GM12801 (cell line): ENCODE data around the gene PRAMEF11.
"Not testable (repeated sequence)": the region's sequence is repeated elsewhere in the genome, so short reads cannot be mapped to it uniquely, and the experiment has no call there.

Source experiments
- CTCF ChIP-seq: IDR thresholded peaks from one replicate; pipeline ENCODE4 v1.5.1; 2011; ENCODE audit warnings: control low read depth; ENCODE audit not compliant: insufficient read length; ENCODE audit errors: extremely low read depth

Gene PRAMEF11

DNA sequence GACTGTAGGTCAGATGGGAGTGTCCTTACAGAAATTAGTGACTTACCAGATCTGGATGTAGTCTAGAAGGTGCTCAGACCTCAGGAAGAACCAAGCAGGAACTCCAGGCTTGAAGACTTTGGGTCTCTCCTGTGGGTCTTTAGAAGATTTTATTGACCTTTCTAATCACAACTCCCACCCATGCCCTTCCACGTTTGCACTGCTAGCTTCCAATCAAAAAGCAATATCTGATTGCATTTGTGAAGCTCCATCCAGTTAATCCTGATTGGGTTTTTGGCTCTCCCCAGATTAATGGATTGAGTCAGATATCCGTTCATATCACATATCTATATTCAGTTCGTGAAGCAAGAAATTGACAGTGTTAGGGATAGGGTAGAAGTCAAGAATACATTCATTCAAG is at the start of gene PRAMEF11:
TSS of gene PRAMEF11 (minus strand) at position 101 of the 400 bp plus-strand sequence. CDS start 2,621 bp downstream, outside the sequence.
- not testable (repeated sequence) for TF ChIP-seq CTCF

DNA sequence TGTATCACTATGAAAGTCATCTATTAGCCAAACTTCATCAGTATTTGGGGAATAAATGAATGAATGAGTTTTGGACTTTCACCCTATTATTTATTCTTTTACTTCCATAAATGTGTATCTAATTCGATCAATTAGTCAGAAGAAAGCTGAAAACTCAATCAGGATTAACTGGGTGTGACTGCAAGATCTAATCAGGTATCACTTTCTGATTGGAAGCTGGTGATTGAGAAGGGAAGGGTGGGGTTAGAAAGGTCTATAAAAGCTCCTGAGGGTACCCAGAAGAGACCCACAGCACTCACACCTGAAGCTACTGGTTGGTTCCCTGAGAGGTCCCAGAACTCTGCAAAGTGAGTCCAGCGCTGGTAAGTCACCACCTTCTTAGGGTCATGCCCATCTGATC is 25.6 kb upstream of the PRAMEF11 start, which contains the start of gene PRAMEF2:
TSS of gene PRAMEF2 (plus strand) at position 301 of the 400 bp plus-strand sequence. CDS start 1,924 bp downstream, outside the sequence.
- TF ChIP-seq CTCF = not testable (repeated sequence)

DNA sequence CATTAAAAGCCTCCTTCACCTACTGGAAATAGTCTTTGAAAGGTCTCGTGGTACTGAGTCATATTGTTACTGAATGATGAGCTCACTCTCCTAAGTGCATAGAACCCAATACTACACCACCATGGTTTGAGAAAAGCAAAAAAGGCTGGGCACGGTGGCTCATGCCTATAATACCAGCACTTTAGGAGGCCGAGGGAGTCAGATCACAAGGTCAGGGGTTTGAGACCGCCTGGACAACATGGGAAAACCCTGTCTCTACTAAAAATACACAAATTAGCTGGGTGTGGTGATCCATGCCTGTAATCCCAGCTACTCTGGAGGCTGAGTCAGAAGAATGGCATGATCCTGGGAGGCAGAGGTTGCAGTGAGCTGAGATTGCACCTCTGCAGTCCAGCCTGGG is 20.6 kb upstream of the PRAMEF11 start:
- TF ChIP-seq CTCF = no peak

GRCh38 chr1:12848620-12849019 is 17.4 kb upstream of the PRAMEF11 start, which contains the start of gene HNRNPCL1:
TSS of gene HNRNPCL1 (minus strand) at chr1:12848720. CDS start at chr1:12848289, 431 bp downstream.
- not testable (repeated sequence) for TF ChIP-seq CTCF

DNA sequence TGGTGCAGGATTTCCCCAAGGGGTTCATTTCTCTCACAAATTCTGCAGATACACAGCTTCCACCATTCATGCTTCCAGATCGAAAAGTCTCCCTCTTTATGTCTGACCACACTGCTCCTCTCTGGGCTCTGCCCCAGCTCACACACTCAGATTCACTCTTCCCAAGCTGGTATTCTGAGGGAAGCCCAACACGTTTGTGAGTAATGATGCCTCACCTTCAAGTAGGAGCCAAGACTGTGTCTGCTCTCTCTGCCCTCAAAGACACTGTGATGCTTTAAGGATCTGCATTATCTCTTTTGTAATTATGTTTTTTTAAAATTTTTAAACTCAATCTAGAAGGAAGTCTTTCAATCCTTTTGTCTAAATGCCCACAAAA is 19.8 kb downstream of the PRAMEF11 start:
- TF ChIP-seq CTCF = no peak

GRCh38 chr1:12810691-12811408 is 20.4 kb downstream of the PRAMEF11 start:
- no peak for TF ChIP-seq CTCF

DNA sequence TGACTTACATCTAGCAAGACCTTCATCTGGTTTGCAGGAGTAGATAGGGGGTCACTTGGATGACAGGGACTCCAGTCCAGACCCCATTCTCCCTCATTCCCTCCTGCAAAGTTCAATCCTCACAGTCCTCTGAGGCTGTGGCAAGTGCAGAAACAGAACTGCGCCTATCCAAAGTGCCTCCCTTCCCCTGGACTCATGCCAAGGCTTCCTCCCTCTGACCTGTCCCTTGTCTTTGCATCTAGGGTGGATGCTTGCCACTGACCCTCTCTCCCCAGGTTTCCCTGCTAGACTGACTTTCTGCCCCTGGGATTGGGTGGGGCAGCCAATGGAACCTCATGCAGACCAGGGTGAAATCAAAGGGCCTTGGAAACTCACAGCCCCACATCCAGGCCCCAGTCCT is 21.3 kb downstream of the PRAMEF11 start:
- no peak for TF ChIP-seq CTCF
